Central memory CD8-positive, alpha-beta T cell (primary cell): ENCODE results near the gene CD99.

Source experiments
- ATAC-seq: fragments of 150-1000 bp; cut with Tn5 transposase; replicated peaks from 2 replicates; pipeline ENCODE4 v1.10.0; 2022; ENCODE audit warnings: mild to moderate bottlenecking, moderate FRiP score, moderate number of reproducible peaks; ENCODE audit not compliant: poor library complexity, severe bottlenecking; ENCODE audit errors: extremely low read depth
- DNase-seq, 2 donors: peaks; one replicate each; pipeline ENCODE4 v3.0.0; 2021; ENCODE audit warnings: low spot score in 2 of 2
- H3K27ac Mint-ChIP-seq: one replicate; pipeline ENCODE4 v1.8.0; 2022; ENCODE audit warnings: low read depth, mild to moderate bottlenecking, moderate library complexity, mixed read lengths
- H3K27me3 Mint-ChIP-seq: one replicate; pipeline ENCODE4 v1.8.0; 2022; ENCODE audit warnings: mixed read lengths
- H3K36me3 Mint-ChIP-seq: one replicate; pipeline ENCODE4 v1.8.0; 2022; ENCODE audit warnings: mild to moderate bottlenecking, moderate library complexity, mixed read lengths; ENCODE audit not compliant: insufficient read depth
- H3K4me1 Mint-ChIP-seq: one replicate; pipeline ENCODE4 v1.8.0; 2022; ENCODE audit warnings: mixed read lengths
- H3K4me3 Mint-ChIP-seq: one replicate; pipeline ENCODE4 v1.8.0; 2022; ENCODE audit warnings: mild to moderate bottlenecking, moderate library complexity, mixed read lengths
- H3K9me3 Mint-ChIP-seq: one replicate; pipeline ENCODE4 v1.8.0; 2022; ENCODE audit warnings: mixed read lengths

The CD99 gene

DNA sequence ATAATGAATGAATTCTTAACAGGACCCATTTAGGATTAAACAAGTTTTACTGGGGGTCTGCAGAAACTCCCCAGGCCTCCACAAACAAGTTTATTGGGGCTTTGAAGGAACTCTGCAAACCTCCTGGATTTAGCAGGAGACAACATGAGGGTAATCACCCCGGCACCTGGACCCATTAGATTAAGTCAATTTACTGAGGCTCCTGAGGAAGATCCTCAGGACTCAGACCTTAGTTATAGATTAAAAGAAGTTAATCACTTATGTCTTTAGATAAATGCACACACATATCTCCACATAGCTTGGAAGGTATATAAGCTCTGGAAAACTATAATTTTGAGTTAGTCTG is 90.1 kb downstream of the CD99 start:
- DNase-seq (no peak), ATAC-seq (no peak)
- H3K27ac Mint-ChIP-seq, result no peak overlapping the region
- H3K27me3 Mint-ChIP-seq, result peaks cover 38% of the 10 kb centered on the region
- no peaks in the 10 kb centered on the region for H3K4me1 Mint-ChIP-seq
- H3K9me3 Mint-ChIP-seq, result no peaks in the 10 kb centered on the region
- H3K4me3 Mint-ChIP-seq, result no peak overlapping the region
- no peaks in the 10 kb centered on the region for H3K36me3 Mint-ChIP-seq

DNA sequence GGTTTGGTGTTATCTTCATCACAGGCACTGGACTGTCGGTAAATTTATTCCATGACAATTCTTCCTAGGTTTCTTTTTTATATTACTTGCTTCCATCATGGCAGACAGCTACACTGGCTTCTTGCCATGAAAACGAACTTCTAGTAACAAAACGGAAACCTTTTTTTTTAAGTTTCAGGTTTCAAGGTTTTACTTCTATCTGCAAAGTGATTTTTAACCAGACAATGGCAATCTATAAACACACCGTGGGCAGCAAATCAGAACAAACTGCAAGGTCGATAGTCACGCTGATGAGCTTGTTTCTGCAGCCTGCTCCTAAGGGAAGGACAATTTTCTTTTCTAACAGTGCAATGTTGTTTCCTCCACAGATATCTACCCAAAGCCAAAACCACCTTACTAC is 90.6 kb downstream of the CD99 start:
- no peaks in the 10 kb centered on the region for H3K9me3 Mint-ChIP-seq
- H3K27me3 Mint-ChIP-seq, result peaks cover 37% of the 10 kb centered on the region
- no peaks in the 10 kb centered on the region for H3K36me3 Mint-ChIP-seq
- no peak for ATAC-seq
- no peak overlapping the region for H3K27ac Mint-ChIP-seq
- no peak for DNase-seq
- H3K4me1 Mint-ChIP-seq, result no peaks in the 10 kb centered on the region
- H3K4me3 Mint-ChIP-seq, result no peak overlapping the region

DNA sequence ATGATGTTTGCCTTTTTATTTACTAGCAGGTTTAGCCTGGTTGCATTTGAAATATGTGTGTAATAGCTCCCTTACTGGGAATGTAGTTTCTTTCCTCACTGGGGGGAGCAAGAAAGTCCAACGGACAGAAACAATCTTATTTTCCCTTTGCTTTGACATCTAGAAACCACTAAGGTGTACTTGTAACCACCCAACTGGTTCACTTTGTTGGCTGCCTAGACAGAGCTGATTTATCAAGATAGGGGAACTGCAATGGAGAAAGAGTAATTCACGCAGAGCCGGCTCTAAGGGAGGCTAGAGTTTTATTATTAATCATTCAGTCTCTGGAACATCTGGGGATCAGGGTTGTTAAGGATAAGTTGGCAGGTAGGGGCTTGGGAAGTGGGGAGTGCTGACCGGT is 91.1 kb downstream of the CD99 start:
- H3K27ac Mint-ChIP-seq, result no peak overlapping the region
- H3K4me3 Mint-ChIP-seq, result no peak overlapping the region
- peaks cover 33% of the 10 kb centered on the region for H3K27me3 Mint-ChIP-seq
- H3K36me3 Mint-ChIP-seq, result no peaks in the 10 kb centered on the region
- no peak for ATAC-seq
- no peaks in the 10 kb centered on the region for H3K9me3 Mint-ChIP-seq
- H3K4me1 Mint-ChIP-seq, result no peaks in the 10 kb centered on the region
- no peak for DNase-seq

DNA sequence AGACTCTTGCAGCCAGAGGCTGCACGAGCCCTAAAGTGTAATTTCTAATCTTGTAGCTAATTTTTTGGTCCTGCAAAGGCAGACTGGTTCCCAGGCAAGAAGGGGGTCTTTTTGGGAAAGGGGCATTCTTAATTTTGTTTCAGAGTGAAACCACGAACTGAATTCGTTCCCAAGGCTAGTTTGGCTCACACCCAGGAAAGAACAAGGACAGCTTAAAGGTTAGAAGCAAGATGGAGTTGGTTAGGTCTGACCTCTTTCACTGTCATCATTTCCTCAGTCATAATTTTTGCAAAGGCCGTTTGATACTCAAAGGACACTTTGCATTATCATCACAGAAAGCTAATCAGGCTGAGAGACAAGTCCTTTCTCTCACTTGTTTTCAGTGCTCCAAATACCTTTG is 91.7 kb downstream of the CD99 start:
- Mint-ChIP-seq H3K36me3 (no peaks in the 10 kb centered on the region), H3K27me3 (peaks cover 27% of the 10 kb centered on the region), H3K27ac (no peak overlapping the region), H3K4me1 (no peaks in the 10 kb centered on the region), H3K4me3 (no peak overlapping the region), H3K9me3 (no peaks in the 10 kb centered on the region)
- DNase-seq (no peak), ATAC-seq (no peak)

DNA sequence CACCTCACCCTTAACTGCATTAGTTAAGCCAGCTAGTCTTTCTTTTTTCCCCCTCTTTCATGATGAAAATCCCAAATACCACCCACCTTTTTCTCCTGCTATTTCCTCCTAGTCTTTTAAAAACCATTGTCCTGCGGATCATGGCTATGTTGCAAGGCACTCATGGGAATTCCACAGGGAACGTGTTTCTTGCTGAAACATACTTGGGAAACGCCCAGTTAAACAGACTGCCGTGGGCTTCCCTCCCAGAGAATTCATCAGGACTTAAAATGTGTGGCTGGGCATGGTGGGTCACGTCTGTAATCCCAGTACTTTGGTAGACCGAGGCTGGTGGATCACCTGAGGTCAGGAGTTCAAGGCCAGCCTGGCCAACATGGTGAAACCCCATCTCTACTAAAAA is 92.9 kb downstream of the CD99 start:
- H3K4me1 Mint-ChIP-seq, result no peaks in the 10 kb centered on the region
- DNase-seq (no peak), ATAC-seq (no peak)
- H3K27ac Mint-ChIP-seq, result no peak overlapping the region
- H3K9me3 Mint-ChIP-seq, result no peaks in the 10 kb centered on the region
- H3K4me3 Mint-ChIP-seq, result no peak overlapping the region
- H3K27me3 Mint-ChIP-seq, result peaks cover 16% of the 10 kb centered on the region
- no peaks in the 10 kb centered on the region for H3K36me3 Mint-ChIP-seq

GRCh38 chrX:2785538-2785937 is 94.4 kb downstream of the CD99 start:
- Mint-ChIP-seq H3K9me3 (no peaks in the 10 kb centered on the region), H3K27ac (no peak overlapping the region), H3K27me3 (peaks cover 5% of the 10 kb centered on the region), H3K4me3 (no peak overlapping the region), H3K36me3 (no peaks in the 10 kb centered on the region), H3K4me1 (no peaks in the 10 kb centered on the region)
- DNase-seq (no peak), ATAC-seq (no peak)

GRCh38 chrX:2788980-2789379 is 97.9 kb downstream of the CD99 start:
- no peaks in the 10 kb centered on the region for H3K4me1 Mint-ChIP-seq
- no peak overlapping the region for H3K27ac Mint-ChIP-seq
- DNase-seq (no peak), ATAC-seq (no peak)
- no peak overlapping the region for H3K4me3 Mint-ChIP-seq
- no peaks in the 10 kb centered on the region for H3K27me3 Mint-ChIP-seq
- no peaks in the 10 kb centered on the region for H3K36me3 Mint-ChIP-seq
- no peaks in the 10 kb centered on the region for H3K9me3 Mint-ChIP-seq

DNA sequence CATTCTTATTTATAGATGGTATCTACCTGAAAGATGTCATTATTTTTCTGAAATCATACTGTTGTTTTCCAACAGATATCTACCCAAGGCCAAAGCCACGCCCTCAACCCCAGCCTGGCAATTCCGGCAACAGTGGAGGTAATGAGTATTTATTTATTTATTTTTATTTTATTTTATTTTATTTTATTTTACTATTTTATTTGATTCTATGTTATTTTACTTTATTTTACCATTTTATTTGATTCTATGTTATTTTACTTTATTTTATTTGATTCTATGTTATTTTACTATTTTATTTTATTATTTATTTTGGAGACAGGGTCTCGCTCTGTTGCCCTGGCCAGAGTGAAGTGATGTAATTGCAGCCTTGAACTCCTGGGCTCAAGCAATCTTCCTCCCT is 98.5 kb downstream of the CD99 start:
- ATAC-seq, result no peak
- Mint-ChIP-seq H3K4me1 (no peaks in the 10 kb centered on the region), H3K27ac (no peak overlapping the region), H3K36me3 (no peaks in the 10 kb centered on the region), H3K27me3 (no peaks in the 10 kb centered on the region), H3K9me3 (no peaks in the 10 kb centered on the region), H3K4me3 (no peak overlapping the region)
- DNase-seq, result no peak
